Ishikawa (cell line): ENCODE measurements around the gene TYW5.

Experiments
- CEBPB ChIP-seq: IDR thresholded peaks from 2 replicates; pipeline ENCODE4 v1.6.1; 2012
- EGR1 ChIP-seq: IDR thresholded peaks from 2 replicates; pipeline ENCODE4 v1.6.1; 2012
- EP300 ChIP-seq: IDR thresholded peaks from 2 replicates; pipeline ENCODE4 v1.6.1; 2012; ENCODE audit warnings: borderline replicate concordance
- FOXM1 ChIP-seq: IDR thresholded peaks from 2 replicates; pipeline ENCODE4 v1.6.1; 2012; ENCODE audit warnings: low read depth, borderline replicate concordance
- MAX ChIP-seq: IDR thresholded peaks from 2 replicates; pipeline ENCODE4 v1.6.1; 2012
- NFIC ChIP-seq: IDR thresholded peaks from 2 replicates; pipeline ENCODE4 v1.6.1; 2012
- RAD21 ChIP-seq: IDR thresholded peaks from 2 replicates; pipeline ENCODE4 v1.6.1; 2012; ENCODE audit warnings: low read depth
- REST ChIP-seq: IDR thresholded peaks from 2 replicates; pipeline ENCODE4 v1.6.1; 2012; ENCODE audit warnings: low read depth, mild to moderate bottlenecking
- TAF1 ChIP-seq: IDR thresholded peaks from 2 replicates; pipeline ENCODE4 v1.6.1; 2012; ENCODE audit warnings: low read depth, mild to moderate bottlenecking
- TCF12 ChIP-seq: IDR thresholded peaks from 2 replicates; pipeline ENCODE4 v1.6.1; 2012; ENCODE audit warnings: low read depth
- TEAD4 ChIP-seq: IDR thresholded peaks from 2 replicates; pipeline ENCODE4 v1.6.1; 2012
- USF1 ChIP-seq: IDR thresholded peaks from 2 replicates; pipeline ENCODE4 v1.6.1; 2012
- YY1 ChIP-seq: IDR thresholded peaks from 2 replicates; pipeline ENCODE4 v1.6.1; 2012; ENCODE audit warnings: low read depth
- ZBTB7A ChIP-seq: IDR thresholded peaks from 2 replicates; pipeline ENCODE4 v1.6.1; 2012; ENCODE audit warnings: low read depth

- no peak for TF ChIP-seq TAF1
- no peak for TF ChIP-seq USF1
- no peak for TF ChIP-seq MAX
- no peak for TF ChIP-seq EP300
- TF ChIP-seq ZBTB7A, result no peak
- no peak for TF ChIP-seq REST
- no peak for TF ChIP-seq NFIC
- no peak for TF ChIP-seq RAD21
- no peak for TF ChIP-seq TEAD4
- no peak for TF ChIP-seq YY1
- TF ChIP-seq CEBPB, result no peak
- no peak for TF ChIP-seq FOXM1
- no peak for TF ChIP-seq TCF12
- no peak for TF ChIP-seq EGR1
Measured at GRCh38 chr2:199950396-199950795, 4.9 kb downstream of the TYW5 start.
